HG02970 (cell line): ENCODE data around the gene ANKRD33.

ENCODE experiments used
- ATAC-seq: cut with Tn5 transposase; IDR thresholded peaks from one replicate; pipeline ENCODE4 v1.9.1; 2021; ENCODE audit warnings: mild to moderate bottlenecking, moderate library complexity, moderate number of reproducible peaks; ENCODE audit not compliant: unreplicated experiment, low FRiP score

ANKRD33 gene

GRCh38 chr12:51855586-51856428 lies 32.1 kb upstream of the ANKRD33 start:
- no peak for ATAC-seq

GRCh38 chr12:51860986-51861385 lies 26.9 kb upstream of the ANKRD33 start:
- ATAC-seq = no peak

DNA sequence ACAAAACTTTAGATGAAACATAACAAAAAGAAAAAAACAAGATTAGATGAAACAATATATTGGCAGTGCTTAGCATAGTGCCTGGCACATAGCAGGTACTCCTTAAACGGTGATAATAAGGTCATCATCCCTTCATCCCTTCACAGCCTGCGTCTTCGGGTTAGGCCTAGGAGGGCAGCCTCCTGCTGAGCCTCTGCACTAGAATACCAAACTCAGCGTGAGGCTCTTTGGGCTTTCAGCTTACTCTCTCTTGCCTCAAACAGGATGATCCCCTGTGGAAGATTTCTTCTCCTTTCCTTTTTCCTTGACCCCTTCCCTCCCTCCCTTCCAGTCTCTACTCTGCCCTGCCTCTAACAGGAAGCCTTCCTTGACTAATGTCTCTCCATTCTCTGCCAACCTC lies 25.0 kb upstream of the ANKRD33 start:
- ATAC-seq = no peak

DNA sequence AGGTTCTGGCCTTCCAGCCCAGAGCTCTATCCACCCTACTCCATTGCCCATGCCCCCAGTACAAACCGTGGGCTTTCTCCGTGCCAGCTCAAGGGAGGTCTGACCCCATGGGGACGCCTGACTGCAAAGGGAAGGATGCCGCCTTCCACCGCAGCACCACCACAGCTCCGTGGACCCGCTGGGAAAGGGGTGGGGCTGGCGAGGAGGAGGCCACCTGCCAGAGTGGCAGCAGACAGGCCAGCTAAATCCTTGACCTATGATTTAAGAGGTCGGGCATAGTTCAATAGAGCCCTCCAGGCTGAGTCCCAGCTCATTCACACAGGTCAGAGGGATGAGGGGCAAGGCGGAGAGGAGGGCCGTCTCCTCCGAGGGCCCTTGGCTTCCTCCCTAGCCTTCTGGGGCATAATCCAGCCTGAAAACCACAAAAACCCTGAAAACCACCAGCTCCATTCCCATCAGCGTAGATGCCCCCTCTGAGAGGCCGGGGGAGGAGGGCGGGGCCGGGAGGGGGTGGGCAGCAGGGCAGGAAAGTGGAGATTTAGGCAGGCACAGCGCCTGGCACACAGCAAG lies 24.5 kb upstream of the ANKRD33 start:
- no peak for ATAC-seq

- no peak for ATAC-seq
Observed at GRCh38 chr12:51863933-51864832, 23.7 kb upstream of the ANKRD33 start.

DNA sequence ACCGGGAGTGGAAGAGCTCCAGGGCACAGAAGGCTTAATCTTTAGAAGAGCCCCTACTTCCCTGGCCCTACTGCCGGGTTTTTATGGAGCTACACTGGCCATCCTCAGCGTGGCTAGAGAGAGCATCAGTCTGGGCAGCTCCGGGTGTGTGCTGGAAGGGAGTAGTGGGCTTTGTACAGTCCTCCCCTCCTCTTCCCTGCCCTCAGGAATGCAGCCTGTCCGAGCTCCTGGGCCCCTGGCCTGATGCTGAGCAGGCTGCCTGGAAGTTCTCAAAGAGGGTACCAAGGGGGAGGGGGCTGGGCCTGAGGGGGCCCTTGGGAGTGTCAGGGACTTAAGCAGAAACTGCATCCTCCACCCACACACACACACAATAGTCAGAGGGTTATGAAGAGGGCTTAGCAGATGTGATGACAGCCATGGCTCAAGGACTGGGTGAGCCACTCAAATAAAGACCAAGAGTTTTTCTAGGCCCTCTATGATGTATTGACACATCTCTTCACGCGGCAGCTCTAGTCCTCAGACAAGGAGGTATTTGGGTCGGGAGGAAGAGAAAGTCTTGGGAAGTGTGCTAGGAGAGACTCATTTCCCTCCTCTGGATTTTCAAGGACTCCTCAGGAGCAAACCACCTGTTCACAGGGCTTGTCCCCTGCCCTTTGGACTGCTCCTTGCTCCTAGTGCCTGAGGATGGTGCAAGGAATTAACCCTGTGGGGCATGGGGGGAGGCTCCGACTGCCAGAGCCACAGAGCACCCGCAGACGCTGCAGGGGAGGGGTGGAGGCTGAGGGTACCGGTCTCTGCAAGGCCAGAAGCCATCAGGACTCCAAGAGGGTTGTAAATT lies 22.9 kb upstream of the ANKRD33 start:
- ATAC-seq = no peak

- ATAC-seq = no peak
Observed at GRCh38 chr12:51865757-51866270, 22.1 kb upstream of the ANKRD33 start.

DNA sequence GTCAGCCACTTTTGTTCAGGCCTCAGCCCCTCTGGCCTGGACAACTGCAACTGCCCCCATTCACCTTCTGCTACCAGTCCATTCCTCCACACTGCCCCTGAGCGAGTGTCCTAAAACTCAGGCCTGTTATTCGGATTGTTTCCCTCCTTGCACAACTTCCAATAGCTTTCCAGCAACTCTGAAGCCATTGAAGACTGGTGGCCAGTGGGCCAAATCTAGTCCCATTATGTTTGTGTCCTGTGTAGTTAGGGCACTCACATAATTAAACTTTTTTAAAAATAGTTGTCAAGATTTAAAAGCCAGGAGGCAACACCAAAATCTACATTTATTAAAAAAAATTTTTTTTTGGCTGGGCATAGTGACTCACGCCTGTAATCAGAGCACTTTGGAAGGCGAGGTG lies 21.6 kb upstream of the ANKRD33 start:
- ATAC-seq = no peak

DNA sequence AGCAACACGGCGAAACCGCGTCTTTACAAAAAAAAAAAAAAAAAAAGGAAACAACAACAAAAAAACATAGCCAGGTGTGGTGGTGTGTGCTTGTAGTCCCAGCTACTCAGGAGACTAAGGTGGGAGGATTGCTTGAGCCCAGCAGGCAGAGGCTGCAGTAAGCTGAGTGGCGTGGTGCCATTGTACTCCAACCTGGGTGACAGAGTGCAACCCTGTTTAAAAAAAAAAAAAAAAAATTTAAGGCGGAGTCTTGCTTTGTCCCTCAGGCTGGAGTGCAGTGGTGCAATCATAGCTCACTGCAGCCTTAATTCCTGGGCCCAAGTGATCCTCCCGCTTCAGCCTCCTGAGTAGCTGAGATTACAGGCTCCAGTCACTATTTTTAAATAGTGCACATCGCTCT lies 21.1 kb upstream of the ANKRD33 start:
- no peak for ATAC-seq

DNA sequence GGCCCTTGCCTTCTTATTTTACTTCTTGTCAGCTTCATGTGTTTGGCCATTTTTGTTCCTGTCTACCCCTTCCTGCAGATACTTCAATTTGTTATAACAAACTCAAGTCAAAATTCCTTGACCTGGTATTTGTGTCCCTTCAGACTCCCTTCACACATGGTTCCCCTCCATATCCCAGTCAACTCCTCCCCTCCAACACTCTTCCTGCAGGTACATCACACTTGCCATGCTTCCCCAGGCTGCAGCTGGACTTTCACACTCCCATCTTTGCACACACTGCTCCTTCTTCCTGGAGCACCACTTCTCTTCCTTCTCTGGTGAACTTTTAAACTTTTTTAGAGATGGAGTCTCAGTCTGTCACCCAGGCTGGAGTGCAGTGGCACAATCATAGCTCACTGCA lies 20.5 kb upstream of the ANKRD33 start:
- no peak for ATAC-seq

DNA sequence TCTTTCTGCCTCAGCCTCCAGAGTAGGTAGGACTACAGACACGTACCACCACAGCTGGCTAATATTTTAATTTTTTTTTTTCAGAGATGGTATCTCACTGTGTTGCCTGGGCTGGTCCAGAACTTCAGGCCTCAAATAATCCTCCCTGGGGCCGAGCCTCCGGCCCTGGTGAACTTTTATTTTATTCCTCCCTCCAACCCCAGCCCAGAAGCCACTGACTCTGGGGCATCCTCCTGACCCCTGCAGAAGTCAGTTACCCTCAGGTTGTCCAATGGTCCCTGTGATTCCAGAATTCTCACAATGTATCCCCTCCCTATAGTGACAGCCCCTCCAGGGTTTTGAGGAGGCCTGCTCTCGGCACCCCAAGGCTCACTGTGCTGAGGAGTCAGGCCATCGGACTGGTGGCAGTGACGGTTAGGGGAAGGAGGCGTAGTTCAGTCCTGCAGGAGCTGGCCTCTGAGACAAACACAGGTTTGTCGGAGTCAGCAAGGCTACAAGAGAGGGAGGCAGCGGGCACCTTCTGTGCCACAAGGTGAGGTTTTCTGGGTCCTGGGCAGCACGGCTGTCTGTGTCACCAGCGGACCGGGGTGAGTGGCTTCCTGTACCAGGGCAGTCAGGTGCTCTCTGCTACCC lies 20.0 kb upstream of the ANKRD33 start:
- no peak for ATAC-seq

GRCh38 chr12:51868821-51869495 lies 18.9 kb upstream of the ANKRD33 start:
- ATAC-seq = no peak

GRCh38 chr12:51869496-51869865 lies 18.4 kb upstream of the ANKRD33 start:
- ATAC-seq = no peak

GRCh38 chr12:51869931-51870330 lies 18.0 kb upstream of the ANKRD33 start:
- ATAC-seq = no peak

- no peak for ATAC-seq
Observed at GRCh38 chr12:51870504-51870903, 17.4 kb upstream of the ANKRD33 start.

- ATAC-seq = no peak
Observed at GRCh38 chr12:51871126-51871525, 16.8 kb upstream of the ANKRD33 start.

GRCh38 chr12:51871918-51872688 lies 15.8 kb upstream of the ANKRD33 start:
- no peak for ATAC-seq

DNA sequence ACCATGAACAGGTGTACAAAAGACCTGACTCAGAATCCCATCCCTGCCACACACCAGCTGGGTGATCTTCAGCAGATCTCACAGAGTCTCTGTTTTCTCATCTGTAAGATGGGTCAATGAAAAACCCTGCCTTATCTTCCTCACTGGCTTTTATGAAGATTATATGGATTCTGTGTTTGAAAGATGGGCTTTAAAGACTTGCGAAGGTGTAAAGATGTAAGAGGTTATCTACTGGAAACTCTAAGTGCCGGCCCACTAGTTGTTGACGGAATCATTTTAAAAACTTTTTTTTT lies 15.3 kb upstream of the ANKRD33 start:
- no peak for ATAC-seq
